ENCODE results near the gene FXR1. TPM values are rescaled to one million over a fixed set of nuclear protein-coding genes. Genes with fewer than 3 reads are reported as not detected.

The FXR1 gene
- total RNA-seq, 4 donors from 2014 or later: 120 to 169 (median 130) TPM

GRCh38 chr3:180922242-180922641 lies 9.8 kb downstream of the FXR1 start:
- TF ChIP-seq CTCF (IDR thresholded peaks at IDR 0.05; ENCODE audit: low read depth): no peak

GRCh38 chr3:180923561-180923960 lies 11.1 kb downstream of the FXR1 start:
- no peak for TF ChIP-seq CTCF (IDR thresholded peaks at IDR 0.05; ENCODE audit: low read depth)

GRCh38 chr3:180926526-180926925 lies 14.1 kb downstream of the FXR1 start:
- TF ChIP-seq CTCF (IDR thresholded peaks at IDR 0.05; ENCODE audit: low read depth): no peak

GRCh38 chr3:180929376-180929775 lies 16.9 kb downstream of the FXR1 start:
- no peak for TF ChIP-seq CTCF (IDR thresholded peaks at IDR 0.05; ENCODE audit: low read depth)

GRCh38 chr3:180930526-180930925 lies 18.1 kb downstream of the FXR1 start:
- TF ChIP-seq CTCF (IDR thresholded peaks at IDR 0.05; ENCODE audit: low read depth): no peak

- TF ChIP-seq CTCF (IDR thresholded peaks at IDR 0.05; ENCODE audit: low read depth): no peak
Measured at GRCh38 chr3:180932819-180933218, 20.3 kb downstream of the FXR1 start.

- TF ChIP-seq CTCF (IDR thresholded peaks at IDR 0.05; ENCODE audit: low read depth): no peak
Measured at GRCh38 chr3:180934638-180935037, 22.2 kb downstream of the FXR1 start.
